MM.1S (cell line): ENCODE data around the gene TAS1R1.

Experiments used
- EZH2phosphoT487 ChIP-seq: fragments of 300-600 bp; sonication (generic); IDR thresholded peaks from 2 replicates; pipeline ENCODE4 v1.6.1; 2018; ENCODE audit warnings: antibody characterized with exemption, low read length
- TF ChIP-seq, protein P1 (sequence below): fragments of 300-600 bp; sonication (generic); IDR thresholded peaks from 2 replicates; pipeline ENCODE4 v1.5.1; 2016; ENCODE audit warnings: antibody characterized with exemption, low read length, mixed read lengths

DNA sequence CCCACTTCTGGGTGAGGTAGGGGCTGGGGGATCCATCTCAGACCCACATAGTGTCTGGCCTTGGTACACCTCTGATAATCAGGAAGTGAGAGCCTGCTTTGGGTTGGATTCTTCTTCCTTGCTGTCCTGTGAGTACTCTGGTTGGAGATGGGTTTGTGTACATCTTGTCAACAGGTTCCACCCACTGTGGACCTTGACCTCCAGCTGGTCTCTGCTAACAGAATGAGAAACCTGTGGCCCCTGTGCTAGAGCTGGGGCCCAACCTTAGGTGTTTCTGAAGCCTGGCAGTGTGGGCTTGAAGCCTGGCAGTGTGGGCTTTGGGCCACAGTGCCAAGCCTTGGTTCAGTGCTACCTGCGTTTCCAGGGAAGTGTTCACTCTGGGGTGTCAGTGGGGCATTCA, 27.3 kb downstream of the TAS1R1 start:
- TF ChIP-seq, protein P1, sequence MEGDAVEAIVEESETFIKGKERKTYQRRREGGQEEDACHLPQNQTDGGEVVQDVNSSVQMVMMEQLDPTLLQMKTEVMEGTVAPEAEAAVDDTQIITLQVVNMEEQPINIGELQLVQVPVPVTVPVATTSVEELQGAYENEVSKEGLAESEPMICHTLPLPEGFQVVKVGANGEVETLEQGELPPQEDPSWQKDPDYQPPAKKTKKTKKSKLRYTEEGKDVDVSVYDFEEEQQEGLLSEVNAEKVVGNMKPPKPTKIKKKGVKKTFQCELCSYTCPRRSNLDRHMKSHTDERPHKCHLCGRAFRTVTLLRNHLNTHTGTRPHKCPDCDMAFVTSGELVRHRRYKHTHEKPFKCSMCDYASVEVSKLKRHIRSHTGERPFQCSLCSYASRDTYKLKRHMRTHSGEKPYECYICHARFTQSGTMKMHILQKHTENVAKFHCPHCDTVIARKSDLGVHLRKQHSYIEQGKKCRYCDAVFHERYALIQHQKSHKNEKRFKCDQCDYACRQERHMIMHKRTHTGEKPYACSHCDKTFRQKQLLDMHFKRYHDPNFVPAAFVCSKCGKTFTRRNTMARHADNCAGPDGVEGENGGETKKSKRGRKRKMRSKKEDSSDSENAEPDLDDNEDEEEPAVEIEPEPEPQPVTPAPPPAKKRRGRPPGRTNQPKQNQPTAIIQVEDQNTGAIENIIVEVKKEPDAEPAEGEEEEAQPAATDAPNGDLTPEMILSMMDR, result no peak
- TF ChIP-seq EZH2phosphoT487, result no peak
